GM23248 (cell line): ENCODE results near the gene TRPM3.

Source experiments
- EZH2 ChIP-seq: fragments of 200-600 bp; sonication (generic); IDR thresholded peaks from 2 replicates; pipeline ENCODE4 v1.6.1; 2018; ENCODE audit warnings: antibody characterized with exemption, mild to moderate bottlenecking; ENCODE audit not compliant: insufficient read depth, poor library complexity, severe bottlenecking
- EZH2phosphoT487 ChIP-seq: fragments of 200-600 bp; sonication (generic); IDR thresholded peaks from 2 replicates; pipeline ENCODE4 v1.6.1; 2018; ENCODE audit warnings: antibody characterized with exemption, moderate library complexity, mild to moderate bottlenecking, low read depth; ENCODE audit not compliant: insufficient read depth

DNA sequence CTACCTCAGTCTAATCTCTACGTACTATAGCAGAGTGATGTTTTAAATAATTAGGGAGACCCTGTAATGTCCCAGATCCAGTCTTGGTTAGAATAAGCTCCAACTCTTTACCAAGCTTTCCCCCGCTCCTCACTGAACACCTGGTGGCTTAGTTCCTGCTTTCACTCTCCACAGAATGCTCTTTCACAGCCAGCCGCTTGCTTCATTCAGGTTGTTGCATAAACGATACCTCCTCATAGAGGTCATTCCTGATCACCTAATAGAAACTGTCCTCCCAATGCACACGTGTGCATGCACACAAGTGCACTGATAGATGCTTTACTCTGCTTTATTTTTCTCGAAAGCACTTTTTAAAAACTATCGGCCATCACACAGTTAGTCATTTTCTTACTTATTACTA, 298.1 kb downstream of the TRPM3 start:
- no peak for TF ChIP-seq EZH2phosphoT487
- no peak for TF ChIP-seq EZH2
